Ectodermal cell (in vitro differentiated cells): ENCODE data around the gene ADGRG1.

ENCODE experiments used
- H3K27ac ChIP-seq: 2 replicates; pipeline ENCODE4 v1.7.0; 2013; ENCODE audit warnings: mild to moderate bottlenecking, low read depth, low read length; ENCODE audit not compliant: insufficient read depth, poor library complexity, severe bottlenecking
- H3K27me3 ChIP-seq: 2 replicates; pipeline ENCODE4 v1.7.0; 2013; ENCODE audit warnings: mild to moderate bottlenecking, low read length; ENCODE audit not compliant: insufficient read depth, control insufficient read depth, poor library complexity, severe bottlenecking
- H3K36me3 ChIP-seq: one replicate; pipeline ENCODE4 v1.7.0; 2013; ENCODE audit warnings: low read length; ENCODE audit not compliant: control insufficient read depth, insufficient read depth
- H3K4me1 ChIP-seq: one replicate; pipeline ENCODE4 v1.7.0; 2013; ENCODE audit warnings: low read length; ENCODE audit not compliant: control insufficient read depth, insufficient read depth
- H3K4me3 ChIP-seq: 2 replicates; pipeline ENCODE4 v1.7.0; 2013; ENCODE audit warnings: low read depth, low read length, control low read depth; ENCODE audit not compliant: insufficient read depth
- H3K9me3 ChIP-seq: 2 replicates; pipeline ENCODE4 v1.7.0; 2013; ENCODE audit warnings: mild to moderate bottlenecking, low read length, moderate library complexity; ENCODE audit not compliant: control insufficient read depth
- WGBS, 2 experiments: methylation state at CpG; one replicate each; pipeline ENCODE4 v1.1.7; 2013; ENCODE audit warnings: missing lambda C conversion rate in 2 of 2; 5-methylcytosine and 5-hydroxymethylcytosine counted together

The ADGRG1 gene

GRCh38 chr16:57676553-57677085, 48.2 kb downstream of the ADGRG1 start:
- Histone ChIP-seq H3K9me3 (no peaks in the 10 kb centered on the region), H3K27ac (no peak overlapping the region), H3K4me1 (peaks cover 17% of the 10 kb centered on the region), H3K4me3 (no peak overlapping the region), H3K27me3 (no peaks in the 10 kb centered on the region), H3K36me3 (no peaks in the 10 kb centered on the region)
- 93 to 95% methylated on average over 3 of the region's 4 CpGs for WGBS, 2 experiments

GRCh38 chr16:57677622-57678369, 49.4 kb downstream of the ADGRG1 start:
- Histone ChIP-seq H3K27ac (no peak overlapping the region), H3K27me3 (no peaks in the 10 kb centered on the region), H3K9me3 (no peaks in the 10 kb centered on the region), H3K4me1 (peaks cover 17% of the 10 kb centered on the region), H3K36me3 (no peaks in the 10 kb centered on the region), H3K4me3 (no peak overlapping the region)
- 80 to 84% methylated on average over 14 of the region's 14 CpGs for WGBS, 2 experiments

- Histone ChIP-seq H3K9me3 (no peaks in the 10 kb centered on the region), H3K4me1 (peaks cover 12% of the 10 kb centered on the region), H3K27ac (no peak overlapping the region), H3K36me3 (no peaks in the 10 kb centered on the region), H3K4me3 (no peak overlapping the region), H3K27me3 (no peaks in the 10 kb centered on the region)
- WGBS, 2 experiments: 93 to 94% methylated on average over 12 of the region's 12 CpGs
Measured at GRCh38 chr16:57679016-57679415, 50.6 kb downstream of the ADGRG1 start.

GRCh38 chr16:57679767-57680482, 51.5 kb downstream of the ADGRG1 start:
- 85 to 87% methylated on average over 6 to 7 of the region's 7 CpGs for WGBS, 2 experiments
- no peak overlapping the region for H3K4me3 ChIP-seq
- no peaks in the 10 kb centered on the region for H3K9me3 ChIP-seq
- H3K27me3 ChIP-seq: no peaks in the 10 kb centered on the region
- H3K4me1 ChIP-seq: peaks cover 12% of the 10 kb centered on the region
- no peaks in the 10 kb centered on the region for H3K36me3 ChIP-seq
- H3K27ac ChIP-seq: no peak overlapping the region

GRCh38 chr16:57680842-57681375, 52.5 kb downstream of the ADGRG1 start:
- no peak overlapping the region for H3K27ac ChIP-seq
- peaks cover 4% of the 10 kb centered on the region for H3K4me1 ChIP-seq
- no peaks in the 10 kb centered on the region for H3K36me3 ChIP-seq
- no peak overlapping the region for H3K4me3 ChIP-seq
- no peaks in the 10 kb centered on the region for H3K27me3 ChIP-seq
- no peaks in the 10 kb centered on the region for H3K9me3 ChIP-seq
- 89 to 90% methylated on average over 5 of the region's 5 CpGs for WGBS, 2 experiments

GRCh38 chr16:57681950-57682728, 53.7 kb downstream of the ADGRG1 start:
- WGBS, 2 experiments: 93% methylated on average over 13 of the region's 13 CpGs
- H3K27me3 ChIP-seq: no peaks in the 10 kb centered on the region
- no peaks in the 10 kb centered on the region for H3K36me3 ChIP-seq

GRCh38 chr16:57682809-57683635, 54.6 kb downstream of the ADGRG1 start:
- Histone ChIP-seq H3K4me1 (no peaks in the 10 kb centered on the region), H3K36me3 (no peaks in the 10 kb centered on the region), H3K4me3 (no peak overlapping the region), H3K9me3 (no peaks in the 10 kb centered on the region), H3K27me3 (no peaks in the 10 kb centered on the region), H3K27ac (no peak overlapping the region)
- 88 to 91% methylated on average over 11 of the region's 11 CpGs for WGBS, 2 experiments

More at GRCh38 chr16:57681950-57682728, 53.7 kb downstream of the ADGRG1 start:
- Histone ChIP-seq H3K27ac (no peak overlapping the region), H3K4me1 (no peaks in the 10 kb centered on the region), H3K9me3 (no peaks in the 10 kb centered on the region), H3K4me3 (no peak overlapping the region)

GRCh38 chr16:57683636-57684545, 55.5 kb downstream of the ADGRG1 start:
- Histone ChIP-seq H3K36me3 (no peaks in the 10 kb centered on the region), H3K4me1 (no peaks in the 10 kb centered on the region), H3K4me3 (no peak overlapping the region), H3K27ac (no peak overlapping the region), H3K27me3 (no peaks in the 10 kb centered on the region), H3K9me3 (no peaks in the 10 kb centered on the region)
- 90 to 93% methylated on average over 18 of the region's 18 CpGs for WGBS, 2 experiments
